ENCODE results near the gene OR10H1. TPM values are rescaled to one million over a fixed set of nuclear protein-coding genes. Genes with fewer than 3 reads are reported as not detected.
"Not testable (repeated sequence)": the region's sequence is repeated elsewhere in the genome, so short reads cannot be mapped to it uniquely, and the experiment has no call there.

The OR10H1 gene
- total RNA-seq, 2 experiments from 2014 or later: 0.11 TPM; not detected in 1

DNA sequence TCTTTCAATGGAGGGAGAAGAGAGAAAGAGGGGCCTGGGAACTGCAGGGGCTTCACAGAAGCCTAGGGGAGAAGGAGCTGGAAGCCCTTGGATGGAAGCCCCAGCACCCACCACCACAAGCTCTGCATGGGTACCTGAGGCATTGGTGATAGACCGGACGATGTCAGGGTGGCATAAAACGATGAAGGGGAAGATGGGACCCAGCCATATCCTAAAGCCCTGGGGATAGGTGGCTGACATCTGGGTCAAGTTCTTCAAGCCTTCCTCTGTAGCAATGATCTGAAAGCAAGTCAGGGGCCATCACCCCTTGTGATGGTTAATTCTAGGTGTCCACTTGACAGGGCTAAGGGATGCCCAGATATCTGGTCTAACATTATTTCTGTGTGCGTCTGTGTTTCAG, 39.2 kb downstream of the OR10H1 start:
- no peak overlapping the region for H3K27ac ChIP-seq (ENCODE audit: low read depth, low read length, poor library complexity, severe bottlenecking)
- H3K9me3 ChIP-seq (ENCODE audit: low read length): no peaks in the 10 kb centered on the region
- no peak overlapping the region for H2AFZ ChIP-seq (ENCODE audit: low read length)
- TF ChIP-seq, protein P1, sequence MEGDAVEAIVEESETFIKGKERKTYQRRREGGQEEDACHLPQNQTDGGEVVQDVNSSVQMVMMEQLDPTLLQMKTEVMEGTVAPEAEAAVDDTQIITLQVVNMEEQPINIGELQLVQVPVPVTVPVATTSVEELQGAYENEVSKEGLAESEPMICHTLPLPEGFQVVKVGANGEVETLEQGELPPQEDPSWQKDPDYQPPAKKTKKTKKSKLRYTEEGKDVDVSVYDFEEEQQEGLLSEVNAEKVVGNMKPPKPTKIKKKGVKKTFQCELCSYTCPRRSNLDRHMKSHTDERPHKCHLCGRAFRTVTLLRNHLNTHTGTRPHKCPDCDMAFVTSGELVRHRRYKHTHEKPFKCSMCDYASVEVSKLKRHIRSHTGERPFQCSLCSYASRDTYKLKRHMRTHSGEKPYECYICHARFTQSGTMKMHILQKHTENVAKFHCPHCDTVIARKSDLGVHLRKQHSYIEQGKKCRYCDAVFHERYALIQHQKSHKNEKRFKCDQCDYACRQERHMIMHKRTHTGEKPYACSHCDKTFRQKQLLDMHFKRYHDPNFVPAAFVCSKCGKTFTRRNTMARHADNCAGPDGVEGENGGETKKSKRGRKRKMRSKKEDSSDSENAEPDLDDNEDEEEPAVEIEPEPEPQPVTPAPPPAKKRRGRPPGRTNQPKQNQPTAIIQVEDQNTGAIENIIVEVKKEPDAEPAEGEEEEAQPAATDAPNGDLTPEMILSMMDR (conservative IDR thresholded peaks at IDR 0.05; ENCODE audit: low read length): no peak
- no peak for TF ChIP-seq EZH2phosphoT487 (IDR thresholded peaks at IDR 0.05; ENCODE audit: borderline replicate concordance, low read depth, low read length)
- intact Hi-C loops (cut with micrococcal nuclease; ENCODE audit: unreplicated experiment): no loop called here
- BruUV-seq (replicated peaks): no TSS peak
- H3K4me1 ChIP-seq (ENCODE audit: insufficient read depth, low read length, poor library complexity, severe bottlenecking): no peaks in the 10 kb centered on the region
- ChIA-PET POLR2A (no interaction called here), CTCF (ENCODE audit: unreplicated experiment) (no interaction called here)
- DNase-seq (ENCODE audit: low spot score): no peak
- no peaks in the 10 kb centered on the region for H3K36me3 ChIP-seq (ENCODE audit: insufficient read depth, low read length)
- no peaks in the 10 kb centered on the region for H3K79me2 ChIP-seq (ENCODE audit: insufficient read depth, low read depth, low read length)
- no peaks in the 10 kb centered on the region for H4K20me1 ChIP-seq (ENCODE audit: insufficient read depth, low read length)
- H3K4me2 ChIP-seq (ENCODE audit: low read length): no peak overlapping the region
- no peaks in the 10 kb centered on the region for H3K9me2 ChIP-seq (ENCODE audit: insufficient read depth, low read length)
- no peak overlapping the region for H3K4me3 ChIP-seq (ENCODE audit: low read depth, low read length, poor library complexity, severe bottlenecking)

DNA sequence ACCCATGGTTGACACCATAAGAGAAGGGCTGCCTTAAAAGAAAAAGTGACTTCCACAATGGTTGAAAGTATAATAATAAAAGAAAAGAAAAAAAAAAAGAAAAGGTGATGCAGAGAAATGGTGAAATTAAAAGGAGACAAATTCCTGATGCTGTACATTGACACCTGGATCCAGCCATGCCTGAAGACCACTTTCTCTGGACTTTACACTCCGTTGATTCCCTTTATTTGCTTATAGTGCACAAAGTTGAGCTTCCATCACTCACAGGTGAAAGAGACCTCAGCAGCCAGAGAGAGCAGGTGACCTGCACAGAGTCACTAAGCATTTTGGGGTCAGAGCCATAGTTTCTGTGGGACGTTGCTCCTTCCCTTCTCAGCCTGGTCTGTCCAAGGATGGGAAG, 40.2 kb downstream of the OR10H1 start:
- ChIA-PET CTCF (ENCODE audit: unreplicated experiment) (no interaction called here), POLR2A (no interaction called here)
- intact Hi-C loops (cut with micrococcal nuclease; ENCODE audit: unreplicated experiment): no loop called here
- DNase-seq (ENCODE audit: low spot score): no peak
- Histone ChIP-seq H3K79me2 (ENCODE audit: insufficient read depth, low read depth, low read length) (no peaks in the 10 kb centered on the region), H3K27ac (ENCODE audit: low read depth, low read length, poor library complexity, severe bottlenecking) (no peak overlapping the region), H2AFZ (ENCODE audit: low read length) (no peak overlapping the region), H3K9me3 (ENCODE audit: low read length) (no peaks in the 10 kb centered on the region), H3K4me1 (ENCODE audit: insufficient read depth, low read length, poor library complexity, severe bottlenecking) (no peaks in the 10 kb centered on the region), H3K36me3 (ENCODE audit: insufficient read depth, low read length) (no peaks in the 10 kb centered on the region), H3K4me2 (ENCODE audit: low read length) (no peak overlapping the region), H4K20me1 (ENCODE audit: insufficient read depth, low read length) (no peaks in the 10 kb centered on the region), H3K9me2 (ENCODE audit: insufficient read depth, low read length) (no peaks in the 10 kb centered on the region), H3K4me3 (ENCODE audit: low read depth, low read length, poor library complexity, severe bottlenecking) (no peak overlapping the region)
- no TSS peak for BruUV-seq (replicated peaks)
- no peak for TF ChIP-seq EZH2phosphoT487 (IDR thresholded peaks at IDR 0.05; ENCODE audit: borderline replicate concordance, low read depth, low read length)
- TF ChIP-seq, protein P1 (conservative IDR thresholded peaks at IDR 0.05; ENCODE audit: low read length): no peak

DNA sequence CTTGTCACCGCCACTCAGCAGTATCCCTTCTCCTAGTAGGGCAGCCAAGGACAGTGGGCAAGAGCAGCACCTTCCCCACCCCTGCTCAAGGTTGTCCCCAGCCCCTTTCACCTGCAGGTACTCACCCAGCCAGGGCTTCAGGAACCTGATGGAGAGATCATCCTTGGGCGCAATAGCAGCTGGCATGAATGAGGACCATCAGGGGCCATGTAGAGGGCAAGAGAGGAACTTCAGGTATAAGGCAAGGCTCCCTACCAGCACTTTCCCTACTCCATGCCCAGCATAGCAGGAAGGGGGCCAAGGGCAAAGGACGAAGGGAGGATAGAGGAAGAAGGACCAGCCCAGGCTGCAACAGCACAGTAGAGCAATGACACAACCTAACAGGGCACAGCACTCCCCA, 41.3 kb downstream of the OR10H1 start:
- intact Hi-C loops (cut with micrococcal nuclease; ENCODE audit: unreplicated experiment); POLR2A ChIA-PET: not testable (repeated sequence)

More for the DNA sequence above, 41.3 kb downstream of the OR10H1 start:
- H3K9me3 ChIP-seq (ENCODE audit: low read length); H3K79me2 ChIP-seq (ENCODE audit: insufficient read depth, low read depth, low read length); H4K20me1 ChIP-seq (ENCODE audit: insufficient read depth, low read length); BruUV-seq (replicated peaks); H3K4me1 ChIP-seq (ENCODE audit: insufficient read depth, low read length, poor library complexity, severe bottlenecking); H3K4me2 ChIP-seq (ENCODE audit: low read length); H3K36me3 ChIP-seq (ENCODE audit: insufficient read depth, low read length); H3K27ac ChIP-seq (ENCODE audit: low read depth, low read length, poor library complexity, severe bottlenecking); CTCF ChIA-PET (ENCODE audit: unreplicated experiment); H3K4me3 ChIP-seq (ENCODE audit: low read depth, low read length, poor library complexity, severe bottlenecking); DNase-seq (ENCODE audit: low spot score); H2AFZ ChIP-seq (ENCODE audit: low read length); H3K9me2 ChIP-seq (ENCODE audit: insufficient read depth, low read length): not testable (repeated sequence)
